GM23338 (cell line): ENCODE results near the gene POLR2H. TPM values are rescaled to one million over a fixed set of nuclear protein-coding genes. Genes with fewer than 3 reads are reported as not detected.

ENCODE experiments used
- ATAC-seq: fragments of 200-7000 bp; cut with Tn5 transposase; 3 replicates; pipeline ENCODE4 v1.9.1; 2020
- DNase-seq: peaks from one replicate; pipeline ENCODE4 v3.0.0-alpha.2; 2015; ENCODE audit warnings: low spot score
- H2AFZ ChIP-seq: fragments of 200-600 bp; sonication (generic); 2 replicates; pipeline ENCODE4 v1.8.0; 2016; ENCODE audit warnings: antibody characterized with exemption, mild to moderate bottlenecking, moderate library complexity
- H3F3A ChIP-seq: fragments of 200-600 bp; sonication (generic); replicated peaks from 2 replicates; pipeline ENCODE4 v1.8.0; 2017; ENCODE audit warnings: antibody characterized with exemption, mixed run types, low read depth
- H3K27ac ChIP-seq: fragments of 200-600 bp; sonication (generic); 2 replicates; pipeline ENCODE4 v1.6.1; 2016; ENCODE audit warnings: low read depth
- H3K27me3 ChIP-seq: fragments of 200-600 bp; sonication (generic); 2 replicates; pipeline ENCODE4 v1.8.0; 2016; ENCODE audit warnings: mild to moderate bottlenecking, mixed run types, moderate library complexity; ENCODE audit not compliant: insufficient read depth
- H3K36me3 ChIP-seq: fragments of 200-600 bp; sonication (generic); 2 replicates; pipeline ENCODE4 v1.8.0; 2016; ENCODE audit warnings: mild to moderate bottlenecking; ENCODE audit not compliant: insufficient read depth
- H3K4me1 ChIP-seq: fragments of 200-600 bp; sonication (generic); 2 replicates; pipeline ENCODE4 v1.8.0; 2016; ENCODE audit warnings: mild to moderate bottlenecking, moderate library complexity; ENCODE audit not compliant: insufficient read depth
- H3K4me2 ChIP-seq: fragments of 200-600 bp; sonication (generic); 2 replicates; pipeline ENCODE4 v1.7.1; 2017; ENCODE audit warnings: mixed run types
- H3K4me3 ChIP-seq: fragments of 200-600 bp; sonication (generic); 2 replicates; pipeline ENCODE4 v1.6.1; 2016; ENCODE audit warnings: mixed run types
- H3K79me2 ChIP-seq: fragments of 200-600 bp; sonication (generic); replicated peaks from 2 replicates; pipeline ENCODE4 v1.8.0; 2017; ENCODE audit warnings: mild to moderate bottlenecking; ENCODE audit not compliant: insufficient read depth
- H3K9me2 ChIP-seq: fragments of 200-600 bp; sonication (generic); 2 replicates; pipeline ENCODE4 v1.8.0; 2017; ENCODE audit not compliant: insufficient read depth
- H4K20me1 ChIP-seq: fragments of 200-600 bp; sonication (generic); replicated peaks from 2 replicates; pipeline ENCODE4 v1.8.0; 2017; ENCODE audit warnings: mild to moderate bottlenecking; ENCODE audit not compliant: insufficient read depth
- H3K27ac Mint-ChIP-seq: 2 replicates; pipeline ENCODE4 v1.8.0; 2020; ENCODE audit warnings: inconsistent platforms, mild to moderate bottlenecking, moderate library complexity, mixed read lengths
- H3K27me3 Mint-ChIP-seq: 3 replicates; pipeline ENCODE4 v1.8.0; 2022; ENCODE audit warnings: low read depth, mild to moderate bottlenecking, moderate library complexity, mixed read lengths, inconsistent platforms; ENCODE audit not compliant: insufficient read depth, poor library complexity
- H3K36me3 Mint-ChIP-seq: 3 replicates; pipeline ENCODE4 v1.8.0; 2021; ENCODE audit warnings: low read depth, mild to moderate bottlenecking, inconsistent platforms, moderate library complexity, mixed read lengths
- H3K4me1 Mint-ChIP-seq: 3 replicates; pipeline ENCODE4 v1.8.0; 2020; ENCODE audit warnings: mild to moderate bottlenecking, inconsistent platforms, mixed read lengths
- H3K4me3 Mint-ChIP-seq: 3 replicates; pipeline ENCODE4 v1.8.0; 2021; ENCODE audit warnings: moderate library complexity, mild to moderate bottlenecking, inconsistent platforms, mixed read lengths
- H3K9me3 Mint-ChIP-seq: 3 replicates; pipeline ENCODE4 v1.8.0; 2020; ENCODE audit warnings: moderate library complexity, mild to moderate bottlenecking, inconsistent platforms, mixed read lengths
- CREB1 ChIP-seq: fragments of 250-450 bp; sonication (Bioruptor Pico); IDR thresholded peaks from 2 replicates; pipeline ENCODE4 v1.5.0; 2020; ENCODE audit warnings: low read depth, mild to moderate bottlenecking, moderate library complexity
- CTCF ChIP-seq, 2 experiments: fragments of 200-600 bp in 1 of 2; sonication (generic) in 1 of 2; conservative IDR thresholded peaks; 2 replicates each; pipeline versions ENCODE4 v1.5.1 to v1.6.1; 2016 to 2017; ENCODE audit warnings: antibody characterized with exemption in 2 of 2, low read depth in 2 of 2, mild to moderate bottlenecking in 2 of 2, moderate library complexity in 1 of 2
- EZH2phosphoT487 ChIP-seq: fragments of 200-600 bp; sonication (generic); IDR thresholded peaks from one replicate; pipeline ENCODE4 v1.8.1; 2018; ENCODE audit warnings: antibody characterized with exemption; ENCODE audit not compliant: unreplicated experiment
- POLR2AphosphoS5 ChIP-seq: IDR thresholded peaks from 2 replicates; pipeline ENCODE4 v1.6.1; 2016; ENCODE audit warnings: antibody characterized with exemption, low read depth
- REST ChIP-seq: IDR thresholded peaks from one replicate; pipeline ENCODE4 v1.6.1; 2018; ENCODE audit warnings: antibody characterized with exemption; ENCODE audit not compliant: unreplicated experiment
- ZNF114 ChIP-seq: fragments of 250-450 bp; sonication (Bioruptor Pico); IDR thresholded peaks from 2 replicates; pipeline ENCODE4 v1.5.0; 2020; ENCODE audit warnings: mild to moderate bottlenecking, moderate library complexity
- polyA plus RNA-seq: library from polyadenylated mRNA; unstranded; fragments of >200 nt; fragmentation: Nextera tagmentation; extraction: Ambion mirVana; gene quantifications from 2 replicates; pipeline ENCODE4 v1.2.1, GENCODE V29; 2016
- total RNA-seq: library from RNA; depleted of rRNA; stranded (reverse); fragments of >200 nt; shearing (Covaris generic); gene quantifications from 2 replicates; pipeline ENCODE4 v1.2.3, GENCODE V29; 2014

The POLR2H gene
- total and polyA plus RNA-seq, 2 experiments from 2014 or later = 190 to 199 TPM

GRCh38 chr3:184388164-184388935 lies 26.8 kb downstream of the POLR2H start:
- Histone ChIP-seq H3K27ac (no peak overlapping the region), H3K4me3 (no peak overlapping the region), H3K9me2 (no peaks in the 10 kb centered on the region), H2AFZ (no peak overlapping the region), H3K36me3 (no peaks in the 10 kb centered on the region), H3F3A (no peaks in the 10 kb centered on the region), H4K20me1 (no peaks in the 10 kb centered on the region), H3K4me2 (no peak overlapping the region), H3K79me2 (no peaks in the 10 kb centered on the region), H3K4me1 (no peaks in the 10 kb centered on the region; the same call in 1 of the 2 replicates), H3K27me3 (peaks cover 13% of the 10 kb centered on the region; the same call in 1 of the 2 replicates)
- Mint-ChIP-seq H3K36me3 (no peaks in the 10 kb centered on the region), H3K27ac (no peak overlapping the region), H3K9me3 (no peaks in the 10 kb centered on the region), H3K4me3 (no peak overlapping the region), H3K27me3 (peaks cover 10% of the 10 kb centered on the region), H3K4me1 (peaks cover 5% of the 10 kb centered on the region; the same call in 2 of the 3 replicates)
- TF ChIP-seq CTCF (conservative IDR thresholded peaks at IDR 0.05; ENCODE audit: low read depth in 2 of 2) = no peak
- TF ChIP-seq POLR2AphosphoS5 = no peak
- no peak for TF ChIP-seq EZH2phosphoT487
- no peak for DNase-seq
- ATAC-seq = no peak

DNA sequence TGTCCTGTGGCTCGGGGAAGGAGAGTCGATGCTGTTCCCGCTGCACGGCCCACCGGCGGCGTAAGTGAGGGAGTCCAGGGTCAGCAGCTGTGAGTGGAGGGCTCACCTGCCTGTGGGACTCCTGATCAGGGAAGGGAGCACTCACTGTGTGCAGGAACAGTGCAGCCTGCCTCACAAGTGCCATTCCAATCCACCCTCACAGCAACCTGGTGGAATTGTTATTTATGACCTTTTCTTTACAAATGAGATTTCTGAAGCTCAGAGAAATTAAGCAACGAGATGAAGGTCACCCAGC lies 27.4 kb downstream of the POLR2H start:
- Mint-ChIP-seq H3K4me3 (no peak overlapping the region), H3K27ac (no peak overlapping the region), H3K27me3 (peaks cover 5% of the 10 kb centered on the region), H3K4me1 (peaks cover 5% of the 10 kb centered on the region; the same call in 2 of the 3 replicates), H3K36me3 (no peaks in the 10 kb centered on the region), H3K9me3 (no peaks in the 10 kb centered on the region)
- ATAC-seq (no peak), DNase-seq (no peak)
- Histone ChIP-seq H3F3A (no peaks in the 10 kb centered on the region), H3K27me3 (0 out of 2 replicates have a peak, but pooled peaks cover 10% of the 10 kb centered on the region), H3K27ac (no peak overlapping the region), H4K20me1 (no peaks in the 10 kb centered on the region), H3K79me2 (no peaks in the 10 kb centered on the region), H3K36me3 (no peaks in the 10 kb centered on the region), H3K4me1 (no peaks in the 10 kb centered on the region; the same call in 1 of the 2 replicates), H3K4me3 (no peak overlapping the region), H2AFZ (no peak overlapping the region), H3K4me2 (no peak overlapping the region), H3K9me2 (no peaks in the 10 kb centered on the region)
- TF ChIP-seq POLR2AphosphoS5 = no peak
- TF ChIP-seq ZNF114 (CRISPR knock-in tag) = no peak
- no peak for TF ChIP-seq CREB1 (CRISPR knock-in tag)
- TF ChIP-seq REST = no peak
